Hematopoietic multipotent progenitor cell treated with erythropoietin and hydrocortisone succinate and interleukin-3 and kit ligand, for 8 days (in vitro differentiated cells): ENCODE data around the gene LRTM2.

Source experiments
- DNase-seq: peaks from one replicate; pipeline ENCODE4 v3.0.0-alpha.2; 2015

Gene LRTM2

GRCh38 chr12:1844223-1844622 lies 23.9 kb downstream of the LRTM2 start:
- DNase-seq: no peak

DNA sequence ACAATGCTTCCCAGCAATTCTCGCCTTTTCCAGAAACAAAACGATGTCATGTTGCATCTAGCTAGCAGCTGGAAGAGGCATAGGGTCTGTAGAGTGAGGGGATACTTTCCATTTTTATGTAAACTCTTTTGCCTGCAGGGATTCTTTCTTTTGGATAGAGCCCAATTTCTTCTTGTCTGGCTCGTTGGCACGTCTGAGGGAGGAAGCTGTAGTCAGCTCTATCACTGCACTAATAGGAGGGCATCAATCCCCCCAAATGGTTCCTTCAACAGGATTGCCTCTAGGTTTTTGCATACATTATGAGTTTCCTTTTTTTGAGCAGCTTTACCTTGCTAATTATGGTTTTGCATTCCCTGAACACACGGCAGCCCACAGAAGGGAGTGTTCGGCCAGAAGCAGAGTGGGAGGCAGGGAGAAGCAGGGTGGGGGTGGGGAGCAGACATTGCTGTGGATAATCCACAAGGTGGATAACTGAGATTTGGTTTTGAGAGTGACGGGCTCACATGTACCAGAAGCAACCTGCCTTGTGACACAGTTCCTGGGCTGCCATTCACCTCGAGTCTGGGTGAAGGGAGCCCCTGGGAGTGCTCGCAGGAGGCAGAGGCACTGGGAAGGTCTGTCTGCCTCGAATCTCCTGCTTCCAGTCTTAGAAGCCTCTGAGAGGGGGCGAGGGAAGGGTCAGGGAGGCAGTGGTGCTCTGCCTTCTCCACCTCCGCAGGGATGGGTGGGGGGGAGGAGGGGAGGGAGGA lies 24.5 kb downstream of the LRTM2 start:
- no peak for DNase-seq

DNA sequence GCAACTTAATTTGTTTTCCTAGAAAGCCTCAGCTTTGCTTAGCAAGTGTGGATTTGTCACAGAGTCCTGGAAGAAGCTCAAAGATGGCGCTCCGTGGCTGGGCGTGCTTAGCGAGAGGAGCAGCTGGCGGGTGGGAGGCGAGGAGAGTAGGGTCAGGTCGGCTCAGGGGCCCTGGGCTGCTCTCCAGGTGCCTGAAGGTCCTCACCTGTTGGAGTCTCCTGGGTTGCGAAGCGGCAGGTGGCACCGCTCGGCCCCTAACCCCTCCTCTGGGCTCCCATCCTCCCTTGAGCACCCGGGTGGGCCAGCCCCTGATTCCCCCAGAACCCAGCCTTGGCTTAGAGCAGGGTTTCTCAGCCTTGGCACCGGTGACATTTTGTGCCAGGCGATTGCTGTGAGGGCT lies 25.1 kb downstream of the LRTM2 start:
- no peak for DNase-seq

GRCh38 chr12:1845886-1846285 lies 25.5 kb downstream of the LRTM2 start:
- no peak for DNase-seq

- DNase-seq: no peak
These were observed 26.3 kb downstream of the LRTM2 start for GRCh38 chr12:1846421-1847405.

DNA sequence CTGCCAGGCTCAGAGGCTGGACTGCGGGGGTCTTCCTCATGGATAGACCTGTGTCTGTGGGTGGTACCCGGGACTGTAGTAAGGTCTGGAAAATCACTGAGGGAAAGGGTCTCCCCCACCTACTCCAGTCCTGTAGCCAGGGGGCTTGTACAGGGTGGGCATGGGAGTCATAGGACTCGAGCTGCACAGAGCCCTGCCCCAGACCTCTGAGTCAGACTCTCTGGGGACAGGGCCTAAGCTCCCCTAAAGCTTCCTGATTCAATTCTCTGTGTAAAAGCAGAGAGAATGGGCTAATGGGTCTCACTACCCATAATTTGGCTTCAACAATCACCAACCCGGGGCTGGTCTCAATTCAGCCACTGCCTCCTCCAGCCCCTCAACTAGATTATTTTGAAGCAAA lies 27.0 kb downstream of the LRTM2 start:
- DNase-seq: no peak

DNA sequence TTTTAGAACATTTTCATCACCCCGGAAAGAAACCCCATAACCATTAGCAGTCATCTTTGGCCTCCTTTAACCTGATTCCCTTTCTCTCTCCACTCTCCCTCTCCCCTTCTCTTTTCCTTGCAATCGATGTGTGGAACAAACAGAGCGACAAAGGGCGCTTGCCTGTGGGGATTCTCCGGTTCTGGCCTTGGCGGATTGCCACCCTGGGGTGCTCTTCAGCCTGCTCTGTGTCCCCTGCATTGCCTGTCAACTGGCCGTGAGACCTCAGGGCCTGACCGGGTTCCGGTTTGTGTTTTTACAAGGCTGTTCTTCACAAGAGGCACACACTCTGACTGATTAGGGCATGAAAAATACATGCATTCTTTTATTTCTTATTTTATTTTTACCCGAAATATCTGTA lies 27.8 kb downstream of the LRTM2 start:
- DNase-seq: no peak

GRCh38 chr12:1848745-1849144 lies 28.4 kb downstream of the LRTM2 start:
- no peak for DNase-seq

DNA sequence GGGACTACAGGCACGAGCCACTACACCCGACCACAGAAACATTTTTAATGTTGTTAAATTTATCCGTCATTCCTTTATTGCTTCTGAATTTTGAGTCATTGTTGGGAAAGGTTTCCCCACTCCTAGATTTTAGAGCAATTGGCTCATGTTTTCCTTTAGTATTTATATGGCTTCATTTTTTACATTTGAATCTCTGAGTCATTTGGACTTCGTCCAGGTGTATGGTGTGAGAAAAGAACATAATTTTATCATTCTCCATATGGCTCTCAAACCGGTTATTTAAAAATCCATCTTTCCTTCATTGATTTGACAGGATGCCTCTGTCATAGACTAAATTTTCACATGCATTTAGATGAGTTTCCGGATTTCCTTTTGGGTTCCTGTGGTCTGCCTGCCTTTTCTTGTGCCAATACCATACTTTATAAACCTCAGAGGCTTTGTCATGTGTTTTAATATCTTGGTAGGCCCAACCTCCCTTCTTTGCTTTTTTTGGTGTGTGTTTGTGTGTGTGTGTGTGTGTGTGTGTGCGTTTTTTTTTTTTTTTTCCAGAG lies 30.9 kb downstream of the LRTM2 start:
- no peak for DNase-seq

DNA sequence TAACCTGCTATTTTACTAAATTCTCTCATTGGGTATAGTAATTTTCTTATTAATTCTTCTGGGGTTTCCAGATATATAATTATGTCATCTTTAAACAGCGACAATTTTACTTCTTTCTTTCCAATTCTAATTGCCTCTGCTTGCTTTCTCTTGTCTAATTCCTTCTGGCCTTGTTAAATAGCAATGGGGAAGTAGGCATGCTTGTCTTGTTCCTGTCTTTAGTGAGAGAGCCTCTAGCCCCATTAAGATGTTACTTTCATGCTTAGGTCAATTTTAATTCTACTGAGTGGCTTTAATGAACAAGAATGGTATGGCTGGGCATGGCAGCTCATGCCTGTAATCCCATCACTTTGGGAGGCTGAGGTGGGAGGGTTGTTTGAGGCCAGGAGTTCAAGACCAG lies 31.7 kb downstream of the LRTM2 start:
- DNase-seq: no peak

DNA sequence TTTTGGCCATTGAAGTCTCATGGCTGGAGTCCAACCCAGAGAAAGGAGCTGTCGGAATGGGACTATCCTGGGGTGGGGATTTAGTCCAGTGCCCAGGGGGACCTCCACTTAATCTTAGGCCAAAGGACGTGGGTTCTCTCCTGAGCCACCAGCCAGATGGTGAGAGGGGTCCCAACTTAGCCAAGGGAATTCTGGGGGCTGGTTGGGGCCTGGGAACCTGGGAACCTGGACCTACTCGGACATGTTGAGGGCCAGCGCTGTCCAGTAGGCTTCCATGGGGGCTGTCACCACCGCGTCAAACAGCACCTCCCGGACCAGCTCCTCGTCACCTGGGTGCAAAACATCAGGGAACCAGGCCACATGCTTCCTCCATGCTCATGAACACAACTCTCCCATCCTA lies 33.4 kb downstream of the LRTM2 start:
- no peak for DNase-seq

GRCh38 chr12:1855241-1855640 lies 34.9 kb downstream of the LRTM2 start:
- no peak for DNase-seq

DNA sequence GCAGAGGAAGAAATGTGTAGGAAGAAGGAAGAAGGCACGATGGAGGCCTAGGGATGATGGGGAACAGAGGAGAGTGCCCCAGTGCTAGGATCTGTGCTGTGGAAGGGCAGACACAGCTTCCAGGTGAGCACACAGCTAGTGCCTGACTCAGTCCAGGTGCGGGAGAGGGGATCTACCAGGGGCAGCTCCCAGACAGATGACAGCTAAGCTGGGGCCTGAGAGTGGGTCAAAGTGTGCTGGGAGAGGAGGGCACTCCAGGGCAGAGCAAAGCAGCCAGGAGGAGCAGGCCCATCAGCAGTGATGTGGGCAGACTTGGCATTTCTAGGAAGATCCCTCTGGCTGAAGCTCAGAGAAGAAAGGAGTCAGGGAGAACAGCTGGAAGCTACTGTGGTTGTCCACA lies 36.7 kb downstream of the LRTM2 start:
- DNase-seq: no peak

DNA sequence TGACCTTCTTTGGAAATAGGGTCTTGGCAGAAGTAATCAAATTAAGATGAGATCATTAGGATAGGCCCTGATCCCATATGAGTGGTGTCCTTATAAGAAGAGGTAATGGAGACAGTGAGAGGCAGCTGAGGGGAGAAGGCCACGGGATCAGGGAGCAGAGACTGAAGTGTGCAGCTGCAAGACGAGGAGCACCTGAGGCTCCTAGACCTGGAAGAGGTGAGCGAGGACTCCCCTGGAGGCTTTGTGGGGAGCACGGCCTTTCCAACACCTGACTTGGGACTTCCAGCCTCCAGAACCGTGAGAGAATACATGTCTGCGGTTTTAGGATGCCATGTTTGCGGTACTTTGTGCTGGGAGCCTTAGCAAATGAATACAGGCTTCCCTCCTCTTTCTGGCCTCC lies 37.5 kb downstream of the LRTM2 start:
- DNase-seq: no peak

- DNase-seq: no peak
These were observed 38.1 kb downstream of the LRTM2 start for GRCh38 chr12:1858456-1858855.

GRCh38 chr12:1859643-1860042 lies 39.3 kb downstream of the LRTM2 start:
- DNase-seq: no peak

- DNase-seq: no peak
These were observed 42.6 kb downstream of the LRTM2 start for GRCh38 chr12:1862973-1863372.

- DNase-seq: no peak
These were observed 43.5 kb downstream of the LRTM2 start for GRCh38 chr12:1863823-1864222.

DNA sequence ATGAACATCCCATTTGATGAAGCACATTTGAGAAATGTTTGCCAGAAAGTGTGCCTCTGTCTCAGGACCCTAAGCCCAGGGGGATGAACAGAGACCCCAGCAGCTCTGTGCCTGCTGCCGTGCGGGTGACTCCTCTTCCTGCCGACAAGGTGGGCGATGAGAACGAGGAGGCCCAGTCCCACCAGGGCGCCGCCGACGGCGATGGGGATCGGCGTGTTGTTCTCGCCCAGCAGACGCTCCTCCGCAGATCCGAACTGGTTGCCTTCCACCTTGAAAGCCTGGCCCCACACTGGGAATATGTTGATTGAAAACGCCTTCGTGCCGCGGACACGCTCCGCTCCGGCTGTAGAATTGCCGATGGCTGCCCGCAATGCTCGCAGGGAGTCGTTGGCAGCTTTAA lies 44.1 kb downstream of the LRTM2 start:
- no peak for DNase-seq

- no peak for DNase-seq
These were observed 44.5 kb downstream of the LRTM2 start for GRCh38 chr12:1864867-1865266.

DNA sequence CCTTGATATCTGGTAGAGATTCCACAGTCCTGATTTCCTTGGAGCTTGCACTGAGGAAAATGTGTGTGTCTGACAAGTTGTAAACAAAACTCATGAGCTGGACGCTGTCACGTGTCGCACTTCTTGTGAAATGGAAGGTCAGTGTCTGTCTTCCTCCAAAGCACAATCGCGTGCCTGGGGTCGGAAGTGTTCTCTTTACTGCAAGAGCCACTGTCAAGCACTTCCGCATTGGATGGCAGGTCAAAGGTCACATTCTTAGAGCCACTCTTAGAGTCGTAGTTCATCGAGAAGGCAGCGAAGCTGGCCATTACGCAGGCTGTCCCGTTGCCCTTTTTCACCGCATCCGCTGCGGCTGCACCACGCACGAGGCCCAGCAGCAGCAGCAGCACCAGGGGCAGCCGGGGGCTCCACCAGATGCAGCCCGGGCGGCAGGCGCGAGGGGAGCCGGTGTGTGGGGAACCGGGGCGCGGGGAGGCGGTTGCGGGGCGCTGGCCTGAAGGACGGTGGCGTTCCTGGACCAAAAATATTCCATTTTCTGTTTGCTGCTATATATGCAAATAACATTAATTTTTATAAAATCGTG lies 45.0 kb downstream of the LRTM2 start:
- DNase-seq: no peak

GRCh38 chr12:1869145-1869544 lies 48.8 kb downstream of the LRTM2 start:
- DNase-seq: no peak

DNA sequence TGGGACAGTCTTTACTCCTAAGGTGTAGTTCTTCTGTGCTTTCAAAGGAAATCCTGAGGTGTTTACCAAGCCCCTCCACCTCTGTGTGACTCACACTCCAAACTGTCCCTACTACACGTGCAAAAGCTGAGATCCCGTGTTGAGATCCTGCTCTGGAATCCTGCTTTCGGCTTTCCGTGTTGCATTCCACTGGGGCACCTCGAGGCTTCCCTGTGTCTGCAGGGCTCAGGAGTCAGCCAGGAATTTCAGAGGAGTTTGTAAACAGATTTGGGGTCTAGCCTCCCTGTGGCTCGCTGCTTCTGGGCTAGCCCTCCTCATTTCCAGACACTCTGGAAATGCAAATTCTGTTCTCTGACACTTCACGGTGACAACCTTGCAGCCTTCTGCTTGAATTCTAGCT lies 49.7 kb downstream of the LRTM2 start:
- DNase-seq: no peak
